CD4-positive, alpha-beta T cell treated with Interleukin-1 beta for 1 hour (primary cell): ENCODE results near the gene TRIM41.
A peak's percentile ranks its signal among the peaks of the same experiment; 100 is the strongest.
"Not testable (repeated sequence)": the region's sequence is repeated elsewhere in the genome, so short reads cannot be mapped to it uniquely, and the experiment has no call there.

Experiments used
- DNase-seq, 2 donors: peaks; one replicate each; pipeline ENCODE4 v3.0.0-alpha.2; 2020 to 2022

TRIM41 gene

DNA sequence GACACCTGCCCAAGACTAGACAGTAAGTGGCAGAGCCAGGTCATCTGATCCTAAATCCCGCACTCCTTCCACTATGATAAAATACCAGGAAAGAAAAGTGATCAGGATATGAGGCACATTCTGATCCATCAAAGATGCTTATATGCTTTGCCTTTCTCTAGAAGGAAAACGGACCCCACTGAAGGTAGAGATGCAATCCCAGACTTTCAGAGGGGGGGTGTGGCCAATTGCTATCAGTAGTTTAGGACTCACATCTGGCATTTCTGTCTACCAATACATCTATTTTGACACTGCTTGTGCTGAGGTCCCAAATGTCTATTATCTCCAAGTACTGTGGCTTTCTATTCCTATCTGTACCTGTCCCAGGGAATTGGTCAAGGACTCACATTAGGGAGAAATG, 36.2 kb downstream of the TRIM41 start:
- DNase-seq, result no peak

DNA sequence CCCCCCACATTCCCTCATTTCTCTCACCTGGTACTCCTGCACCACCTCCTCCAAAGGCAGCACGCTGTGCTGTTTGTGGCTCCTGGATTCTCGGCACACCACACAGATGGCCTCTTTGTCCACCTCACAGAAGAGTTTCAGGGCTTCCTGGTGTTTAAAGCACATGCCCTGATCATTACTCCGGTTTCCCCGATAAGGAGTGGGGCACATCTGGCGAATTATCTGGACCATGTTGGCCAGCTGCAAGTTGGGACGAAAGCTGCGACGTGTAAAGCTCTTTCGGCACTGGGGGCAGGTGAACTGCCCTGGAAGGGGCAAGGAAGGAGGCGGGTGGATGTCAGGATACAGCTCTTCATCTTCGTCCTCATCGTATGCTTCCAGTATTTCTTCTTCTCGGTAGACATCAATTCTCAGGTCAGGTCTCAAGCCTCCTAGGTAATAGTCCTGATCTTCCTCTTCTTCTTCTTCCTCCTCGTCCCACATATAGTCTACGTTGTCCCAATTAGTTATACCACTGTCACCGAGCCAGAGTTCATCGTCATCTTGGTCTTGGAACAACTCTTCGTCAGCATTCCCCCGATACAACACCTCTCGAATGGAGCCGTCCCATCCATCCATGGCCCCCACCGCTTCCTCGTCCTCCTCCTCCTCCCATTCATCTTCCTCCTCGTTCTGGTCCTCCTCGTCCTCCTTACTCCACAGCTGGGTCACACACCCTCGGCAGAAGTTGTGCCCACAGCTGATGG, 37.1 kb downstream of the TRIM41 start:
- no peak for DNase-seq

DNA sequence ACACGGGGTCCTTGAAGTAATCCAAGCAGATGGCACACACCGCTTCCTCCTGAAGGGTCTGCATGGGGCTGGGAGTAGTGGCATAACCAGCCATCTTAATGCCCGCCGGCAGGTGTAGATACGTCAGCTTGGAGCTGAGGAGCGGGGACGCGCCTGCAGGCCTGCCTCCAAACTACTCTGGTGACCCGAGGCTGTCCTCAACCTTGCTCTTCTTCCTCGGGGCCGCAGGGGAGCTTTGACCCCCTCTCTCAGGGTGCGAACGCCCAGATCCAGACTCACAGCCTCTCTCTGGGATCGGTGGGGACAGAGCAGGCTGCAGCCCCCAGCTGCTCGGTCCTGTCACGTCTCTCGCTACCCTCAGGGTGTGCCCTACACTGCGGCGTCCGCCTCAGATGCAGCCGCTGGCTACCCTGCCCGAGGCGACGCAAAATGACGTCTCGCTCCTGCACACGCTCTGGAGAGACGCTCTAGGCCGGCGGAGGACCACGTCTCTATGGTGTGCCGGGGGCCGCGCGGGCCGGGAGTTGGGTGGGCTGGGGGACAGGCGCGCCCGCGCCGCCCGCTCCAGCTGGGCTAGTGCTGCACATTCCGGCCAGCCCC, 37.7 kb downstream of the TRIM41 start, which contains the start of gene TRIM52:
Gene TRIM52, minus strand, starts transcription at position 424 of the 600 bp plus-strand sequence. Its CDS starts 330 bp downstream, at position 94.
- peak; percentile 92 to 94 for DNase-seq

DNA sequence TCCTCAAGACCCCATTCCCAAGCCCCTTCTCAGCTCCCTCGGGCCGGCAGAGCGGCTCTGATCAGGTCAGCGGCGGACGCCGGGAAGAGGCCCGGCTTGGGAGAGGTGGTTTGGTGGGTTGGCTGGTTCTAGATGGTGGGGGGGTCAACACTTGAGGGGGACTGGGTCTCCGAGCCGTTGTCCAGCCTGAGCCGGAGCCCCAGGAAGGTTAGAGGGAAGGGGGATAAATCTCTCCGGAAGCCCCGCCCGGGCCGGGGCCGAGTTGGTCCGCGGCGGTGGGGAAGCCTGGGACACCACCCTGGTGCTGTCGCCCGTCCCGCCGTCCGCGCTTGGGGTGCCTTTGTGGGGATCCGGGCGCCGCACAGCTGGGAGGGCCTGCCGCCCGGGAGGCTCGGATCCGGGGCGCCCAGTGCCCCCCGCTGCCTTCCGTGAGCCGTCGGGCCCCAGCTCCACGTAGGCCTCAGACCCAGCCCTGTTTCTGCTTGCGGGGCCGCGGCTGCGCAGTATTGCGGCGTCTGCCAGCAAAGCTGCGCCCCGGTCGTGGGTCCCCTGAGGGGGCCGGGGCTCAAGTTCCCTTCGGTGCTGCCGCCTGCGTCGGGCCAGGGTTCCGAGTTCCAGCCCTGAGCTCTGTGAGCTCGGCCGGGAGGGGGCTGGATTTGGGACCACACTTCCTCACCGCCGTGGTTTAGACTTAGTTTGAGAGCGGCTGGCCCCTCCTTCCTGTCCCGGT, 38.4 kb downstream of the TRIM41 start:
- peak; percentile 79 to 82 for DNase-seq

DNA sequence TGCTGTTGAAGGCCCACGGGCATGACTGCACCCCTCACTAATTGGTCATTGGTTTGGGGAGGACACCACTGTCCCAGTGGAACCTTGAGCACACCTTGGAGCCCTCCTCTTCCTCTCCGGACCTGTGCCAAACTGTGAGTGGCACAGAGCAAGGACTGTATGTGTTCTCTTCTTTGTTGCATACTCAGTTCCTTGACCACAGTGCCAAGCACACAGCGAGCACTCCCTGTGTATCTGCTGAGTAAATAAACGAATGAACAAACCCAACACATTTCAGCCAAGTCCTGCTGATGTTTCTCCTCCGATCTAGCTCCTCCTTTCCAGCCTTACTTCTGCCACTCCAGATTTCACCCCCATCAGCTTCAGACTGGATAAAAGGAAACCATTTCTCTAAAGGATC, 40.6 kb downstream of the TRIM41 start:
- no peak for DNase-seq

DNA sequence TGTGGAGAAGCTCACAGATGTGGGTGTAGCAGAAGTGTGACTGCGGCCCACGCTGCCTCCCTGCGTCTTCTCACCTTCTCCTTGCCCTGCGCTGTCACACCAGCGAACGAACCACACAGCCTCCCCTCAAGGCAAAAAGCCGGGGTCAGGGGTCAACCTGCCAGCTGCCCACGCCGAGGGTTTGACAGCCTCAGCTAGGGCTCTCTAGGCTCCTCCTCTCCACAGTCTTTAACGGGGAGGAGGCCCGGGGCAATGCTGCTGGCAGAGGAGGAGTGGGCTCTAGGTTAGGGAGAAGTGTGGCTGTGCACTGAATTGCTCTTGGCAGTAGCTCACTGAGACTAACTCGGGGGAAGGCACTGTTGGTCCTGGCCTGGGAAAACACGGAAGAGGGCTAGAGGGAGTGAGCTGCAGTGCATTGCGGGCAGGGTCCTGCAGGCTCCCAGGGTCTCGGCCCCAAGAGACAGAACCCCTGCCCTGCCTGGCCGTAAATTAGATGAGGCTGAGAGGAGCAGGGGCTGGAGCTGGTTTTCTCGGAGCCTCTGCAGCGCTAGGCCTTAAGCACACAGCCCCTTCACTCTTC, 42.1 kb downstream of the TRIM41 start:
- DNase-seq, result no peak

DNA sequence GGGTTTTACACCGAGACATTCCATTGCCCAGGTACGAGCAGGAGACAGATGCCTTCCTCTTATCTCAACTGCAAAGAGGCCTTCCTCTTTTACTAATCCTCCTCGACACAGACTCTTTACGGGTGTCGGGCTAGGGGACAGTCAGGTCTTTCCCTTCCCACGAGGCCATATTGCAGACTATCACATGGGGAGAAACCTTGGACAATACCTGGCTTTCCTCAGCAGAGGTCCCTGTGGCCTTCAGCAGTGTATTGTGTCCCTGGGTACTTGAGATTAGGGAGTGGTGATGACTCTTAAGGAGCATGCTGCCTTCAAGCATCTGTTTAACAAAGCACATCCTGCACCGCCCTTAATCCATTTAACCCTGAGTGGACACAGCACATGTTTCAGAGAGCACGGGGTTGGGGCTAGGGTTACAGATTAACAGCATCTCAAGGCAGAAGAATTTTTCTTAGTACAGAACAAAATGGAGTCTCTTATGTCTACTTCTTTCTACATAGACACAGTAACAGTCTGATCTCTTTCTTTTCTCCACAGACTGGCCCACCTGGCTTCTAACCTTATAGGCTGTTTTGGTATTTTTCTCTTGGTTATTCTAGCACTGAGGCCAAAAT, 44.3 kb downstream of the TRIM41 start:
- not testable (repeated sequence) for DNase-seq

DNA sequence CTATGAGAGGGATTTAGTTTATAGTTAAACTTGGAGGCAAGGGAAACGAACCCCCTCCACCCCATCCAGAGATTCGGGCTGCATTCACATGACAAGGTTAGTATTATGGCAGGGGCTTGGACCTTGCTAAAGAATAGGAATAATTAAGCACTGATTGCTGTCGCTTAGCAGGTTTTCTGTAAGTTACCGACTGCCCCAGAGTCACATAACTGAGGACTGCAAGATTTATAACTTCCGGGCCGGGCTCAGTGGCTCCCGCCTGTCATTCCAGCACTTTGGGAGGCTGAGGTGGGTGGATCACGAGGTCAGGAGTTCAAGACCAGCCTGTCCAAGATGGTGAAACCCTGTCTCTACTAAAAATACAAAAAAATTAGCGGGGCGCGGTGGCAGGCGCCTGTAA, 44.8 kb downstream of the TRIM41 start:
- not testable (repeated sequence) for DNase-seq

DNA sequence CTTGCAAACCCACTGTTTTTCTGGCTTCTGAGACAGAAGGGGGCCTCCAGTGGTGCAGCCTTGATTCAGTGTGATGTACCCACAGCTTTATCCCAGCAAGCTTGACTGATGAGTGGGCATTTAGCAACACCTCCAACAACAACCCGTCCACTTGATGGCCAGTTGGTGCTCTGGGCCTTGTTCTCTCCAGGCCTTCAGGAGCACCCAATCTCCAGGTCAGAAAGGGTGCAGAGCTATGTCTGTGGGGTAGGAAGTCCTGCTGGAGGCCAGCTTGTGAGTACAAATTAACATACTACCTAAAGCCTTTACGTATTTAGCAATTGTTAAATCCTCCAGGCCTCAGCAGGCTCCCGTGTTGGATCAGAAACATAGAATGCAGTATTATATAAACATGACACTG, 48.0 kb downstream of the TRIM41 start:
- no peak for DNase-seq

DNA sequence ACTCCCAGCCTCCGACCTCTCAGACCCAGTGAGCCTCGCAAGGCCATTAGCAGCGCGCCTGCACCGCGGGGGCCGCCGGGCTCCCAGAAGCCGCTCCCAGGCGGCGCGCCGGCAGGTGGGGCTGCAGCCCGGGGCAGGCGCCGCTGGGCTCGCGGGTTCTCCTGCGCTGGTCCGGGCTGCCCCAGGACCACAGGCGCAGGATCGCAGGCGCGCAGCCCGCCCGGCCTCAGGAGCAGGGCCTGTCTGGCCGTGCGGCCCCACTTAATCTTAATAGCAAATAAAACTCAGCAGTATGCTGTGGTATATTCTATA, 50.3 kb downstream of the TRIM41 start:
- DNase-seq, result peak in 1 of 2 donors; percentile 7

DNA sequence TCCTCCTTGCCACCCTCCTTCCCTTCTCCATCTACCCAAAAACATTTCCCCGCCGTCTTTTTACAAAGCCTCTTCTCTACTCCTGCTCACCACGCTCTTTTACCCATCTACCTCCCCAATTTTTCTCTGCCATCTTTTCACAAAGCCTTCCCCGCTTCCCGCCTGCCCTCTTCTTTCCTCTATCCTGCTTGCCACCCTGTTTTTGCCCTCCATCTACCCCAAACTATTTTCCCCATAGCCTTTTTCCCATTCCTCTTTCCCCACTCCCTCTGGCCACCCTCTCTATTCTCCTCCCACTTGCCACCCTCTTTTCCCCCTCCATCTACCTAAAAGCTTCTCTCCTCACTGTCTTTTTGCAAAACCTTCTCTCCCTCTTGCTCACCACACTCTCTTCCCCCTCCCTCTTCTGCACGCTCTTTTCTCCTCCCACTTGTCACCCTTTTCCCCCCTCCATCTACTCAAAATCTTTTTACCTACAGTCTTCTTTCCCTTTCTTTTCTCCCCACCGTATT, 57.2 kb downstream of the TRIM41 start:
- no peak for DNase-seq

DNA sequence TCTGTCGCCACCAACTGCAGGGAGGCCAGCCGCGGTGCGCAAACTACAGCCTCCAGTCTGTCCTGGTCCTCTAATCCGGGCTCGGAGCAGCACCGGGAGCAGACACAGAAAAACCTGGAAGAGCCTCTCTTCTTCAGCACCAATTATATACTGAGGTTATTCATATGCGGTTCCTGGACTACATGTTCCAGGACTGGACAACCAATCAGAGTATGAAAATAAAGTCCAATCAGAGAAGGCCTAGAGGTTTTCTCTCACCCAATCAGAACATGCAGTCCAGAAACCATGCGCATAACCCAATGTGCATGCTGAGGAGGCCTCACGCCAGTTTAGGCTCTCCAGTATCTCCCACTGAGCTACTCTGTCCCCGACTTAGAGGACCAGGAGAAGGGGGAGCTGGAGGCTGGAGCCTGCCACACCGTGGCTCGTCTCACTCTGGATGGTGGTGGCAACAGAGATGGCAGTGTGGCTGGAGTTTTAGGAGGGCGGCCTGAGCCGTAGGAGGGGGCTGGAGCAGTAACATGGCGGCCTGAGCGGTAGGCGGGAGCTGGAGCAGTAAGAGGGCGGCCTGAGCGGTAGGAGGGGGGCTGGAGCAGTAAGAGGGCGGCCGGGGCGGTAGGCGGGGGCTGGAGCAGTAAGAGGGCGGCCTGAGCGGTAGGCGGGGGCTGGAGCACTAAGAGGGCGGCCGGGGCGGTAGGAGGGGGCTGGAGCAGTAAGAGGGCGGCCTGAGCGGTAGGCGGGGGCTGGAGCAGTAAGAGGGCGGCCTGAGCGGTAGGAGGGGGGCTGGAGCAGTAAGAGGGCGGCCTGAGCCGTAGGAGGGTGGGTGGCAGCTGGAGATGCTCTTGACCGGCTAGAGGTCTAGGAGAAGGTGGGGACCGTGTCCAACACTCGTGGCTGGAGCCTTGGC, 58.2 kb downstream of the TRIM41 start:
- no peak for DNase-seq

DNA sequence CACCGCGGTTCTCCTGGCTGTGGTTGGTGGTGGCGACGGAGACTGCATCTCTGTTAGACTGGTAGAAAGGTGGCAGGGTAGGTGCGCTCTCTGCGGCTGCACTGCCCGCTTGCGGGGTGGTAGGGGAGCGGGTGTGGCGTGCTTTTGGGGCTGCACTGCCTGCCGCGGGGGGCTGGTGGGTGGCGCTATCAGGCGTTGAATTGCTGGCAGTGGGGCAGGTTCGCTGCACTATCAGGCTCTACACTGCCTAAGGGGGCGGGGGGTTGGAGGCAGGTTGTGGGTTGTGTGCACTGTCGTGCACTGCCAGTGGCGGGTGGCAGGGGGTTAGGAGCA, 58.9 kb downstream of the TRIM41 start:
- DNase-seq, result no peak

DNA sequence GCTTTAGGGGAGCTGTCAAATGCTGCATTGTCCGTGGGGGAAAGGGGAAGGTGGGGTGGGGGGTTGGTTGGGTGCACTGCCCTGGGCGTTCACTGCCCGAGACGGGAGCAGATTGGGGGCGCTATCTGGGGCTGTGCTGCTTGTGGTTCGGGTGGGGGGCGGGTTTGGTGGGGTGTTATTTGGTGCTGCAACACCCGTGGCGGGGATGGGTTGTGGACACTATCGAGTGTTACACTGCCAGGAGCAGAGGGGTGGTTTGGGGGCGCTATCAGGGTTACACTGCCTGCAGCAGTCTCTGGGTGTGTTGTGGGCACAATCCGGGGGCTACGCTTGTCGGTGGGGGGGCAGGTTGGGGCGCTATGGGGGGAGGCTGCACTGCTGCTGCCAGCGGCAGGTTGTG, 59.3 kb downstream of the TRIM41 start:
- DNase-seq, result not testable (repeated sequence)

DNA sequence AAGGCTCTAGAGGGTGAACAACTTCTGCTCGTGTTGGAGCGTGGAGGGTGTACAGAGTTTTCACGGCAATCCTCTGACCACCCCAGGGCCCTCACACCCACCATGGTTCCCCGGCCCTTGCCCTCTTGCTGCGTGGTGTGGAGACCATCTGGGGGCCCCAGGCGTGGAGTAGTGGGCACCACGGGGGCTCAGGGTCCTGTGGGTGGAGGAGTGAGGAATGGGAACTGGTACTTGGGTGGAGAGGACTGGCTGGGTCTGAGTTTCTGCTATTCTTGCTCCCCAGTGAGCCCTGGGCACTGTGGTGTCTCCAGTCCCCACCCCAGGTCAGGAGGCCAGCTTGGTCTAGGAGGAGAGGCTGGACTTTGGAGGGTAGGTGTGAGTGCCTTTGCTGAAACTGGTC, 59.8 kb downstream of the TRIM41 start:
- DNase-seq, result no peak

DNA sequence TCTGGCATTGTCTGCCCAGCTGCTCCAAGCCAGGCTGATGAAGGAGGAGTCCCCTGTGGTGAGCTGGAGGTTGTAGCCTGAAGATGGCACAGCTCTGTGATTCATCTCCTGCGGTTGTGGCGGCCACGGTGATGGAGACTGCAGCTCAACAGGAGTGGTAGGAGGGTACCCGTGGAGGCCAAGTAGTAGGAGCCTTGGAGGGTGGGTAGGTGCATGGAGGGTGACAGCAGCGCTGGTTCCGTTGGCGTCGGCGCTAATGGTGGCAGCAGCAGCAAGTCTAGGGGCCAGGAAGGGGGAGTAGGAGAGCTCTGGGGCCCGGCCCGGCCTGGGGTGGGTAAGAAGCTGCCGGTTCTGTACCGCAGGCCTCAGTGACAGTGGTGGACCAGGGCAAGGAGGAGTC, 60.3 kb downstream of the TRIM41 start:
- DNase-seq, result no peak

DNA sequence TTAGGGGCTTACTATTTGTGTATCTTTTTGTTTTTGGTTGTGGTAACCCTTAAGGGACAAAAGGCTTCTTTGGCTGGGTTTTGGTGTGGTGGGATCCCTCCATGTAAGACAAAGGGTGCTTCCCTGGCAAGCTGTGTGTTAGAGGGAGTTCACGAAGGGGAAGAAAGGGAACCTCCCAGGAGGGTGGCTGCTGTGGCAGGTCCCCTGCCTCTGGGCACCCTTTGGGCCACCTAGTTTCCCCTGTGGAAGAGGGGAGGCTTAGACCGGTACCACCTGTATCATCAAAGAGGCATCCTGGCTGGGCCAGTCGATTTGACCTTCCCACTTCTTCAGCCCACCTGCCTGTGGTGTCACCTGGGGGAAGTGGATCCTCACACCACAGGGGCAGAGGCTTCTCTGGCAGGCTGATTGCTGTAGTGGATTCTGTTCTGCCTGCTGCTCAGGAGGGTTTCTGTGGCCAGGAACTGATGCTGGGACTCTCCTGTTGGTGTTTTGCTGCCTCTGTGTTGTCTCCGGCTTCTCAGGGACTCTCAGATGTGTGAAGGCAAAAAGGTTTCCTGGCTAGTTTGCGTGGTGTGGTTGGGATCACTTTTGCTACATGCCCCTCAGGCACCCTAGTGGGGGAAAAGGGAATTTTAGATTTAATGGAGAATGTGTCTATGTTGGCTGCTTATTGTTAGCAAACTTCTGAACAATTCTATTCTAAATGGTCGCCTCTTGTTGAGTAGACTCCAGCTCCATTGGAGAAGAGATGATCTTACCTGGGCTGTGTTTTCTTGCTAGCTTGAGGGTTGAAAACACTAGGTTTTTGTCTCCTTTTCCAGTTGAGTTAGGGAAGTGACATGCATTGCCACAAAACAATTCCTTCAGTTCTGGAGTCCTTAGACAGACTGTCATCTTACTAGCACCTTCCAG, 61.0 kb downstream of the TRIM41 start:
- DNase-seq, result not testable (repeated sequence)
